Lung (tissue), 12 donors: Measurements from ENCODE around the gene PRKG1. TPM values are rescaled to one million over a fixed set of nuclear protein-coding genes. Genes with fewer than 3 reads are reported as not detected.

Source experiments
- ATAC-seq: fragments of 200-7000 bp; cut with Tn5 transposase; one replicate; pipeline ENCODE4 v1.9.1; 2020; ENCODE audit warnings: moderate number of reproducible peaks; ENCODE audit not compliant: insufficient read depth, low FRiP score
- DNase-seq, 3 donors: peaks; one replicate each; pipeline ENCODE4 v3.0.0-alpha.2; 2013 to 2017
- H3K27ac ChIP-seq, 2 donors: one replicate each; pipeline ENCODE4 v1.5.1; 2013; ENCODE audit warnings: mild to moderate bottlenecking in 2 of 2, moderate library complexity in 2 of 2, control low read depth in 1 of 2, inconsistent platforms in 1 of 2, low read depth in 1 of 2, low read length in 1 of 2
- H3K27me3 ChIP-seq, 3 donors: one replicate each; pipeline ENCODE4 v1.5.1; 2013; ENCODE audit warnings: low read length in 2 of 3; ENCODE audit not compliant: control insufficient read depth in 3 of 3, insufficient read depth in 3 of 3
- H3K36me3 ChIP-seq, 4 donors: one replicate each; pipeline ENCODE4 v1.5.1; 2013; ENCODE audit warnings: low read length in 4 of 4, mild to moderate bottlenecking in 1 of 4, moderate library complexity in 1 of 4; ENCODE audit not compliant: control insufficient read depth in 4 of 4, insufficient read depth in 4 of 4
- H3K4me1 ChIP-seq, 5 donors: one replicate each; pipeline ENCODE4 v1.5.1; 2013; ENCODE audit warnings: low read length in 5 of 5, mild to moderate bottlenecking in 2 of 5, moderate library complexity in 1 of 5; ENCODE audit not compliant: control insufficient read depth in 5 of 5, insufficient read depth in 5 of 5
- H3K4me3 ChIP-seq: one replicate; pipeline ENCODE4 v1.5.1; 2013; ENCODE audit warnings: mild to moderate bottlenecking, control low read depth, moderate library complexity
- H3K9ac ChIP-seq, 2 donors: one replicate each; pipeline ENCODE4 v1.5.1; 2013; ENCODE audit warnings: low read length in 2 of 2, control low read depth in 1 of 2; ENCODE audit not compliant: insufficient read depth in 1 of 2
- H3K9me3 ChIP-seq, 4 donors: one replicate each; pipeline ENCODE4 v1.5.1; 2013; ENCODE audit warnings: low read length in 3 of 4, mild to moderate bottlenecking in 1 of 4, moderate library complexity in 1 of 4; ENCODE audit not compliant: control insufficient read depth in 4 of 4, insufficient read depth in 3 of 4
- WGBS, 2 donors: extraction: QIAGEN DNeasy Blood & Tissue Kit; methylation state at CpG; one replicate each; pipeline ENCODE4 v1.1.7; 2013; 5-methylcytosine and 5-hydroxymethylcytosine counted together
- polyA plus RNA-seq, 2 donors: library from polyadenylated mRNA; stranded (reverse); fragments of 200-250 nt; gene quantifications; one replicate each; pipeline ENCODE4 v1.2.1, GENCODE V29; 2013
- total RNA-seq, 2 donors: library from RNA; depleted of rRNA in 1 of 2; stranded (reverse); fragments of >200 nt in 1 of 2; gene quantifications; one replicate each; pipeline ENCODE4 v1.2.1, GENCODE V29; 2014 to 2021
- TF ChIP-seq, protein P1 (sequence below): IDR thresholded peaks from 2 replicates; pipeline ENCODE4 v1.5.1; 2012; ENCODE audit warnings: mild to moderate bottlenecking; ENCODE audit errors: control extremely low read depth, extremely low read depth
- donor health status: control.
- donor health status: control.
- donor health status: Bipolar disorder and iron deficiency.
- donor health status: healthy.
- donor health status: DM: yes; HTN: yes; CAD: no.

The PRKG1 gene
- total and polyA plus RNA-seq, 4 donors: 2.1 to 50.8 (median 15.1) TPM

DNA sequence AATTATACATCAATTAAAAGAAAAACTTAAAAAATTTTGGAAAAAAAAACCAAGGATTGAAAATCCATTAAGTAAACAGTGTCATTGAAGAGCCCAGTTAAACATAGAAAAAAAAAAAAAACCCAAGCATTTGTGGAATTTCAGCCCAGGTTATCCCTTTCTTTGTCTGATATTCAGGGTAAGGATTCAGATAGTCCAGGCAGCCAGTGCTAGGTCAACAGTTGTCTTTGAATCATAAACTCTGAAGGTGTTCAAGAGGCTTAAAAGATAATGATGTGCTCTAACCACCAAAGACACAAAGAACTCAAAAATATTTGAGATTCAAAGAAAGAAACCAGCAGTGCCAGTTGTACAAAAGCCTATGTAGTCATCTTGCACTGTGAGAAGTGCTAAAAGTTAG is 969.5 kb downstream of the PRKG1 start:
- TF ChIP-seq, protein P1, sequence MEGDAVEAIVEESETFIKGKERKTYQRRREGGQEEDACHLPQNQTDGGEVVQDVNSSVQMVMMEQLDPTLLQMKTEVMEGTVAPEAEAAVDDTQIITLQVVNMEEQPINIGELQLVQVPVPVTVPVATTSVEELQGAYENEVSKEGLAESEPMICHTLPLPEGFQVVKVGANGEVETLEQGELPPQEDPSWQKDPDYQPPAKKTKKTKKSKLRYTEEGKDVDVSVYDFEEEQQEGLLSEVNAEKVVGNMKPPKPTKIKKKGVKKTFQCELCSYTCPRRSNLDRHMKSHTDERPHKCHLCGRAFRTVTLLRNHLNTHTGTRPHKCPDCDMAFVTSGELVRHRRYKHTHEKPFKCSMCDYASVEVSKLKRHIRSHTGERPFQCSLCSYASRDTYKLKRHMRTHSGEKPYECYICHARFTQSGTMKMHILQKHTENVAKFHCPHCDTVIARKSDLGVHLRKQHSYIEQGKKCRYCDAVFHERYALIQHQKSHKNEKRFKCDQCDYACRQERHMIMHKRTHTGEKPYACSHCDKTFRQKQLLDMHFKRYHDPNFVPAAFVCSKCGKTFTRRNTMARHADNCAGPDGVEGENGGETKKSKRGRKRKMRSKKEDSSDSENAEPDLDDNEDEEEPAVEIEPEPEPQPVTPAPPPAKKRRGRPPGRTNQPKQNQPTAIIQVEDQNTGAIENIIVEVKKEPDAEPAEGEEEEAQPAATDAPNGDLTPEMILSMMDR: no peak

DNA sequence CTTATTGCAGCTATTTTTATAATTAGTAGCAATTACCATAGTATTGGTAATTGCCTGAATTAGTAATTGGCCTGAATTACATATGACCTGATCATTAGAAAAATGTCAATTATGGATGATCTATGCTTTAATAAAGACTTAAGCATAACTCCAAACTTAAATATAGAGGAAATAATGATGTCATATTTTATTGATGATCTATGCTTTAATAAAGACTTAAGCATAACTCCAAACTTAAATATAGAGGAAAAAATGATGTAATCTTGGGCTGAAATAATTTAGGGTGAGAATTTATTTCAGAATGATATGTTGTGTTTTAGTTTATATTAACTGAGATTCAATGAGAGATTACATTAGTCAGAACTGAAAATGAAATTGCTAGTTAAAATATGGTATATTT is 973.8 kb downstream of the PRKG1 start:
- no peak for ATAC-seq
- H3K9me3 ChIP-seq: no peaks in the 10 kb centered on the region
- no peak overlapping the region for H3K27ac ChIP-seq
- no peak for DNase-seq
- H3K9ac ChIP-seq: no peak overlapping the region
- no peak overlapping the region for H3K4me3 ChIP-seq
- H3K27me3 ChIP-seq: no peaks in the 10 kb centered on the region
- H3K36me3 ChIP-seq: no peaks in the 10 kb centered on the region
- peaks cover 0 to 12% (median 0%) of the 10 kb centered on the region in 5 donors for H3K4me1 ChIP-seq
- TF ChIP-seq, protein P1: no peak

More for the DNA sequence above, 969.5 kb downstream of the PRKG1 start:
- H3K9me3 ChIP-seq: no peaks in the 10 kb centered on the region
- ATAC-seq: no peak
- H3K36me3 ChIP-seq: no peaks in the 10 kb centered on the region
- DNase-seq: no peak
- peaks cover 0 to 7% (median 0%) of the 10 kb centered on the region in 5 donors for H3K4me1 ChIP-seq
- no peak overlapping the region for H3K4me3 ChIP-seq
- H3K27me3 ChIP-seq: no peaks in the 10 kb centered on the region
- H3K9ac ChIP-seq: no peak overlapping the region
- no peak overlapping the region for H3K27ac ChIP-seq

DNA sequence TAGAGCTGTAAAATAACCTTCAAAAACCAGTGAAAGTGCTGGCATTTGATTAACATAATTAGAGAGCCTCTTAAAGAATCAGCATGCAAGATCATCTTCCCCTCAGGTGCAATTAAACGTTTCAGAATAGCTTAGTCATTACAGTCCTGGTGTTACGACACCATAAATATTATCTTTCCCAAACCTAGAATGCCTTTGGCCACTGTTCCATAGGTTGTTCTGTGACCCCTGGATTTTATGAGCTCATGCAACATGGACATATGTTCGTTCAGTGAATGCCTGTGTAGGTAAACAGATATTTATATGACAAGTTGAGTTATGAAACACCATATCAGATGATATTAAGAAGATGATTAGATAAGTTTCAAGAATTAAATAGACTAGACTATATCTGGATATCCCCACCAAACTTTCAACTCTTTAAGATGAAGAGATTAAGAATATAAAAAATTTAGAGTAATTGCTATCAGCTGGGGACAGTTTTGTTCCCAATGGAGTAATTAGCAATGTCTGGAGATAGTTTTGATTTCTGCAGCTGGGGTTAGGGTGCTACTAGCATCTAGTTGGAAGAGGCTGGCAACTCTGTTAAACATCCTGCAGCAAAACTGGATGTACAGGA is 976.3 kb downstream of the PRKG1 start:
- Histone ChIP-seq H3K4me1 (peaks cover 0 to 6% (median 0%) of the 10 kb centered on the region in 5 donors), H3K36me3 (no peaks in the 10 kb centered on the region), H3K9me3 (no peaks in the 10 kb centered on the region), H3K9ac (no peak overlapping the region), H3K4me3 (no peak overlapping the region), H3K27me3 (no peaks in the 10 kb centered on the region), H3K27ac (no peak overlapping the region)
- TF ChIP-seq, protein P1: no peak
- no peak for ATAC-seq
- no peak for DNase-seq
- WGBS, 2 donors: 68 to 76% methylated on average over 3 of the region's 3 CpGs

GRCh38 chr10:52053497-52053896 is 979.2 kb downstream of the PRKG1 start:
- Histone ChIP-seq H3K9me3 (no peaks in the 10 kb centered on the region), H3K27ac (no peak overlapping the region), H3K27me3 (no peaks in the 10 kb centered on the region), H3K36me3 (no peaks in the 10 kb centered on the region), H3K4me1 (peaks cover 0 to 6% (median 0%) of the 10 kb centered on the region in 5 donors), H3K4me3 (no peak overlapping the region), H3K9ac (no peak overlapping the region)
- ATAC-seq (no peak), DNase-seq (peak in 1 of 3 donors; percentile 28)
- TF ChIP-seq, protein P1: no peak
- WGBS, 2 donors: 85% methylated on average over 5 of the region's 5 CpGs
